Activated gamma-delta T cell treated with Interleukin-2 at 50 U/mL for 16 hours (primary cell): ENCODE measurements around the gene THSD7A.
"Not testable (repeated sequence)": the region's sequence is repeated elsewhere in the genome, so short reads cannot be mapped to it uniquely, and the experiment has no call there.

Experiments used
- DNase-seq: peaks from one replicate; pipeline ENCODE4 v3.0.0-alpha.2; 2020

THSD7A gene

DNA sequence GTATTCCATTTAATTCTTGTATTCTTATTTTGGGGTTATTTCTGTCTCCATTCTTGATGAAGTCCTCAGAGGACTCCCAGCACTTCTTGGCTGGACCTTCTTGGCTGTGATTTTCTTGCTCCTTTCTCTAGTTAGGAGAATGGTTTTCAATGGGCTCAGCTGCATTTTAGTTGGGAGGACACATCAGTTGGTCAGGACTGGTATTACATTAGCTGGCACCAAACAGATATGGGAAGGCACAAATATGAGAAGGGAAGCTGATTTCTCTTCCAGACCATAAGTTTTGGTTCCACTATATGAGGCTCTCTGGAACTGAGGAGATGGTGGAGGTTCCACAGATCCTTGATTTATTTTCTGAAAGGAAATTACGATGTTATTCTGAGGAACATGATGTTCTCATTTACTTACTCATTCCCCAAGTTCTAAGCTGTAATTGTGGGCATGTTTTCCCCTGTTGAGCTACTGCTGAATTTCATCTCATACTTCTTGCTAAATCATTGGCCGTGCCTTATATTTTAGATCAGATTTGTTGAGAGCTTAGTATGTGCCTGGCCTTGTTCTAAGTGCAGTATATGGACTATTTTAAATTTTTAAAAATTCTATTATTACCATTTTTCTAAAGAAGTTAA, 261.0 kb downstream of the THSD7A start:
- DNase-seq: no peak

DNA sequence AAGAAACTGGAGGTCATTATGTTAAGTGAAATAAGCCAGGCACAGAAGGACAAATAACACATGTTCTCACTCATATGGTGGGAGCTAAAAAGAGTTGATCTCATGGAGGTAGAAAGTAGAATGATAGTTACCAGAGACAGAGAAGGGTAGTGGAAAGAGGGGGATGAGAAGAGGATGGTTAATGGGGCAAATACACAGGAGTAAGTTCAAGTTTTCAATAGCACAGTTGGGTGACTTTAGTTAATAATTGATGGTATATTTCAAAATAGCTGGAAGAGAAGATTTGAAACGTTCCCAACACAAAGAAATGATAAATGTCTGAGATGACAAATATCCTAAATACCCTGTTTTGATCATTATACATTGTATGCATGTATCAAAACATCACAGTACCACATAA, 261.8 kb downstream of the THSD7A start:
- DNase-seq: no peak

DNA sequence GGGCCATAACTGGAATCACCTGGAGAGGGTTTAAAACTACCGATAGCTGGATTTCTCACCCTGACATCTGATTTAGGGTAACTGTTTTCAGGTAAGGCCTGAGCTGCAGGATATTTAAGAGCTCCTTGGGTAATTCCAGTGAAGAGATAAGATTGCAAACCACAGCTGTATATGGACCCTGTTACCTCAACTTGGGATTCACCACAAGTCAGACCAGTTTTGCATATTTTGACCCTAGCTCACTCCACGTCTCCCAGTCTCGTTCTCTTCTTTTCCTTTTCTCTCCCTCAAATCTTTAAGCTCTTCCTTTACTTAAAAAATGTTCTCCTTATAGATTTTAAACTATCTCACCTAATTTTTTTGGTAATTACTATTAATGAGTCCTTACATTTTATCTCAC, 264.4 kb downstream of the THSD7A start:
- no peak for DNase-seq

DNA sequence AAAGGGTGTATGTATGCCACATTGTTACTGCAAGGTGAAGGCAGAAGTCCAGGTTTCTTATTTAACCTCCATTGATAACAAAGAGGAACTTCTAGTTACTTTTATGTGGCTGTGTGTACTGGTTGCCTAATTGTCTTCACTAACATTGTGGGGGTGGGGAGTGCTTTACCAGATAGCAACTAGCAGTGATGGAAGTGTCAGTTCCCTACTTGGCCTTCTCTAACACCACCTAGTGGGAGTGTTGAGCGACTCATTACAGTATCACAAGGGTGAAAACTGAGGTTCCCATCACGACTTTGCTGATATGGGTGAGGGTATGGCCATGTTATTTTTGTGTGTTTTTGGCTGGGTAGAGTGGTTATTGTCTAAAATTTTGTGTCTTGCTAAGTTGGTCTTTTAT, 274.4 kb downstream of the THSD7A start:
- no peak for DNase-seq

DNA sequence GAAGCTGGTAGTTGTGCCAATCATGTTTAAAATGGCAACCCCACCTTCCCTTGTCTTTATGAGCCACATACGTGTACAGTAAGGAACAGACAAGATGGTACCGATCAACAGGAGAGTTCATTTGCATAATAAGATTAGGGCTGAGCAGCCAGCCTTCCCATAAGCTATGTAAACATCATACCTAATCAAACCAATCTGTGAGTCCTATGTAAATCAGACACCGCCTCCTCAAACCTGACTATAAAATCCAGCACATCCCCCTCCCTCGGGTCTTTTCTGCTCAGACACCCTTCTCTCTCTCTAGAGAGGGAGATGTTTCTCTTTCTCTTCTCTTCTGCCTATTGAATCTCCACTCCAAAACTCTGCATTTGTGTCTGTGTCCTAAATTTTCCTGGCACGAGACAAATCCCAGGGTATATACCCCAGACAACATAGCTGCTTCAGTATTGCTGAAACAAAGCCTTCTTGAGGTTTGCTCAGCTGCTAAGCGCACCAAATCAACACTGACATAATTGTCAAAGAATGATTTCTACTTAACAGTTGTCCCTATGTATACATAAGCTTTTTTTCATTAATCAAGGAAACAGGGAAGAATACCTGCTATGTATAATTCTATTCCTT, 279.2 kb downstream of the THSD7A start:
- no peak for DNase-seq

DNA sequence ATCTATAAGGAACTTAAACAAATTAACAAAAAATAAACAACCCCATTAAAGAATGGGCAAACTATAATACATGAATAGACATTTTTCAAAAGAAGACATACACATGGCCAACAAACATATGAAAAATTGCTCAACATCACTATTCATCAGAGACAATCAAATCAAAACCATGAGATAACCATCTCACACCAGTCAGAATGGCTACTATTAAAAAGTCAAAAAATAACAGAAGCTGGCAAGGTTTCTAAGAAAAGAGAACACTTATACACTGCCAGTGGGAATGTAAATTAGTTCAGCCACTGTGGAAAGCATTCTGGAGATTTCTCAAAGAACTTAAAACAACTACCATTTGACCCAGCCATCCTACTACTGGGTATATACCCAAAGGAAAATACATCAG, 280.5 kb downstream of the THSD7A start:
- no peak for DNase-seq

DNA sequence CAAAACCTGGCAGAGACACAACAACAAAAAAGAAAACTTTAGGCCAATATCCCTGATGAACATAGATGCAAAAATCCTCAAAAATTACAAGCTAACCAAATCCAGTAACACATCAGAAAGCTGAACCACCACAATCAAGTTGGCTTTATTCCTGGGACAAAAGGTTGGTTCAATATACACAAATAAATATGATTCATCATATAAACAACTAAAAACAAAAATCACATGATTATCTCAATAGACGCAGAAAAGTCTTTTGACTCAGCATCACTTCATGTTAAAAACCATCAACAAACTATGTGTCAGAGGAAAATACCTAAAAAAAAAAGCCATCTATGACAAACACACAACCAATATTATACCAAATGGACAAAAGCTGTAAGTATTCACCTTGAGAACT, 283.5 kb downstream of the THSD7A start:
- DNase-seq: no peak

DNA sequence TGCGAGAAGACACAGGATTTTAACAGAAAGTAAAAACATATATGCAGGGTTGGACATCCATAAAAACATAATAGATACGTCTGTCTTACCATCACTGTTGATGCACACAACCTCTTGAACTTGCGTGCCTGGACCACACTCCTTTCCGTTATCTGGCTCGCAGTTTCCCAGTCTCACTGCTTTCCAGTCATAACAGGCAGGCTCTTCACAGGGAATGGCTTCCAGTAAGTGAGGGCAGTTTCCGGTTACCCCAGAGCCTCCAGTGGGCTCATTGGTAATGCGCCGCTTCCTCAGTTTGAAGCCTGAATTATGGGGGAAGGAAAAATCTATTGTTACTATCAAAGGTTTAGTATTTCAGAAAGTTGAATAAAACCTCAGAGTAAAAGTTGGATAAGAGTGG, 290.7 kb downstream of the THSD7A start:
- no peak for DNase-seq

DNA sequence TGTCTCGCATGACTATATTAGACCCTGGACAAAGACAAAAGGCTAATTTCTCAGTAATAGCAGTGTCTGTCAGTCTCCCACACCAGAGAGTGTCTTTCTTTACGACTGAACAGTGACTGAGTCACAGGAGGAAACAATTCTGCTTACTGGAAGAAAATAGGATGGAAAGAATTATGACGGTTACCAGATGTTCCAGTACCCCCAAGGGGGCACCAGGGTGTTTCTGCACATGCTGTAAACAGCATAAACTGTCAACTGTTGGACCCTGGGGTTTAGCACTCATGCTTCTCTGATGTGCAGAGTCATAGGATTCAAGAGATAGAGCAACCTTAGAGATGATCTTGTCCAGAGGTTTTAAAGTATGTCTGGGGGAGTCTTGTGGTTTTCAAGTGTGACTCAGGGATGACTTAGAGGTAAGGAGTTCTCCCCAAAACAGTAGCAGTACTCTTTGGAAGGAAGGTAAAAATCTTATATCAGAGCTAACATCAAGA, 291.7 kb downstream of the THSD7A start:
- no peak for DNase-seq

DNA sequence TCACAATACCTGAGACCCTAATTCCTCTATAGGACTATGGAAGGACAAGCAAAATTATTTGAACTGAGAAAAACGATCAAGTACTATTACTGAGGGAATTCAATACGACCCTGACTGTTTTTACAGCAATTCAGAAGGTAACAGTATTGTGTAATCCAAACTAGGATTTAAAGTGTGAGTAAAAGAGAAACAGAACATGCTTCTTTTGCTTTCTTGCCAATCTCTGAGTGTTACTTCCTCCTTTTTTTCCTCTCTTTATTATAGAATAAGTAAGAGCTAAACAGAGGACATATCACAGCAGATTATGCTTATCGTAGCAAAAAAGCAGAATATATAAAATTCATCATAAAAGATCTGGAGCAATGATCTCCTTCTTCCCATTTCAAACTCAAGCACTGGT, 292.1 kb downstream of the THSD7A start:
- no peak for DNase-seq

DNA sequence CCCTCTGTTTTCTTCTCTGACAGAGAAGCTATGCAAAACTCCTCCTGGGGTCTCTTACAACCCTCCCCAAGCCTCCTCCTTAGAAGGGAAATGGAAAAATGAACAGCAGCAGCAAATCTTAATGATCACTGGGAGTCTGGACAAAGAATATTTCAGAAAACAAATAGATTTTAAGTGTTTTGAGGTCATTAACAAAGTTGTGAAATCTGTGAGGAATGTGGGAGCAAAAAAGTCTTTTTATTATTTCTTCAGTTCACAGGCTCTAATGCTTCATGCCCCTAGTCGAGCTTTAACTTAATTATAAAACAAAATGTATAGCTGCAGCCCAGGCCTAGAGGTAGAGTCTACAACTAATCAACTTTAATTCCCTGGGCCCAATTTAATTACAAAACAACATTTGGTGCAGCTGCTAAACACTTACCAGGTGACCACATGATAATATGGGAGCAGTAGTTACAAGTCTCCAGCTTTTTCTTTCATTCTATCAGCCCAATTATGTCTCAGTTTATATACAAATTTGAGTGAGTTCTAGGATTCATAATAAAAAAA, 293.2 kb downstream of the THSD7A start:
- no peak for DNase-seq

DNA sequence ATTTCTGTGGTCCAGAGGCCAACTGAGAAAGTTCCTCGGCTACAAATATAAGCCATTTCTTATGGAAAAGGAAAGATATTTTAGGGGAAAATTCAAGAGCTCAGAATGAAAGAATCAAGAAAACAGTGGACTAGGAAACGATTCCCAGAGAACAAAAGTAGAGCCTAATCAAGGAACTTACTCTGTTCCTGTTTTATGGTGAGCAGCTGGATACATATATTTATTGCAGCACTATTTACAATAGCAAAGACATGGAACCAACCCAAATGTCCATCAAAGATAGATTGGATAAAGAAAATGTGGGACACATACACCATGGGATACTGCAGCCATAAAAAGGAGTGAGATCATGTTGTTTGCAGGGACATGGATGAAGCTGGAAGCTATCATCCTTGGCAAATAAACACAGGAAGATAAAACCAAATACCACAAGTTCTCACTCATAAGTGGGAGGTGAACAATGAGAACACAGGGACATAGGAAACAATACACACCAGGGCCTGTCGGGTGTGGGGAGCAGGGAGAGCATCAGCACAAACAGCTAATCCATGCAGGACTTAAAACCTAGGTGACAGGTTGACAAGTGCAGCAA, 298.7 kb downstream of the THSD7A start:
- DNase-seq: no peak

DNA sequence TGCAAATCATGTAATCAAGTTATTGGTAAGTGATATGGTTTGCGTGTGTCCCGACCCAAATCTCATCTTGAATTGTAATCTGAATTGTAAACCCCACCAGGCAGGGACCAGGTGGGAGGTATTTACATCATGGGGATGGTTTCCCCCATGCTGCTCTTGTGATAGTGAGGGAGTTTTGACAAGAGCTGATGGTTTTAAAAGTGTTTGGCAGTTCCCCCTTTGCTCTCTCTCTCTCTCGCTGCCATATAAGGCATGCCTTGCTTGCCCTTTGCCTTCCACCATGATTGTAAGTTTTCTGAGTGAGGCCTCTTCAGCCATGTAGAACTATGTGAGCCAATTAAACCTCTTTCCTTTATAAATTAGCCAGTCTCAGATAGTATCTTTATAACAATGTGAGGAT, 302.6 kb downstream of the THSD7A start:
- DNase-seq: no peak

DNA sequence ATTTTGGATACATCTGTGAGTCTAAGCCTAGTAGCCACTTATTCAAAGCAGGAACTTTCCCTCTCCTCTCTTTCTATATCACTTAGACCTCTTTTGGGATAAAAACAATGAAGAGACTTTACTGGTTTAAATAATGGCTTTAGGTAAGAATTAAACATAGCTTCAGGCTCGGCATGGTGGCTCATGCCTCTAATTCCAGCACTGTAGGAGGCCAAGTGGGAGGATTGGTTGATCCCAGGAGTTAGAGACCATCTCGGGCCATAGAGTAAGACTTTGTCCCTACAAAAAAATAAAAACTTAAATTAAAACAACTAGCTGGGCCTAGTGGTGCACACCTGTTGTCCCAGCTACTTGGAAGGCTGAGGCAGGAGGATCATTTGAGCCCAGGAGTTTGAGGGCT, 304.3 kb downstream of the THSD7A start:
- no peak for DNase-seq

DNA sequence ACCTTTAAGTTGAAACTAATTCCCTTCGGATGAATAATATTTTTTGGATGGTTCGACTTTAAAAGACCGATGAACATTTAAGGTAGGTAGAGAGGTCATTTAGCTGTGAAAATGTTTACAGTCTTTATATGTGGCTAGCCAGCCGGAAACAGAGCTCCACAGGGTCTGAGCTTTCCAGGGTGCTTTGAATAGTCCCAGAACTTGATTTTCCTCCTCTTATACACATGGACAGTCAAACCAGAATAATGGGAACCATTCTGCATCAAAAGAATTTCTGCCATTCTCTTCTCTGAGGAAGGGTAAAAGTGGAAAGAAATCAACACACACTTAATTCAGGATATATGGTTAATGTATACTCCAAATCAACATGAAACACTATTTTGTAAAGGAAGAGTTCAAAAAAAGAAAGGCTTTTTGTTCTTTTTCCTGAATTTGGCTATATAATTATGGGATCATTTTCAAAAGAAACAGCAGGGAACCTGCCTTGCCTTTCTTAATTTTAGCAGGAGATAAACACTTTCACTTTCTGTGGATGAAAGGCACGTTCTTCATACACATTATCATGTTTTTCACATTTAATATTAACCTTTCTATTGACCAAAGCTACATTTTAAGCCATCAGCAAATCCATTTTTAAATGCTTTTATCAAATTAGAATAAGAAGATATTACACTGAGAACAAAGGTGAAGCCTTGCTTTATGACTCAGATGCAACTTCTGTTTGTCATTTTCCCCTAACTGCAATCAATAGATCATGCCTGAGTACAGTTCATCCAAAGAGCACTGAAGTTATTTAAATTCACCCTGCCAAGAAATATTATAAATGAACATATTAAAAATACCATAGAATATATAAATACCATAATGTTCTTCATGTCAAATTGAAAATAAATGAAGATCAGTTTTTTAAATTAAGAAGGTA, 307.3 kb downstream of the THSD7A start:
- DNase-seq: no peak

DNA sequence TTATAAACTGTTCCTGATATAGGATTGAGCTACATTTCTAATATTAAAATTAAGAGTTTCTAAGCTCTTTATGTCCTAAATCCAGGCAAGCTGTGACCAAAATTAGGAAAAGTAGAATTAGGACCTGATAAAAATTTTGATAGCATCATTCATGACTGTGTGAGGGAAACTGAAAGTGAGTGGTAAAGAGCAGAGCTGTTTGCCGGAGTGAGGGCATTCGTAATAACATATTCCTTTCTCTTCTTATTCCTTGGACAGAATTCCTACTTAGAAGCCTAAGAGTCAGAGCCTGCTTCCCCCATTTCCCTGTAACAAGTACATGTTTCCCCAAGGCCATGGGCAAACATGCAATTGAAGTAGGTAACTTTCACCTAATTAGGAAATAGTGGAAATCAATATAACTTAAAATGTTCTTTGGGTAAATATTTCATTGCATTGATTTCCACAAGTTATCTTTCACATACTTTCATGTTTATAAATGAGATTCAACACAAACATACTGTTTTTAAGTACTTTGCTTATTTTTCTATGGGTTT, 310.0 kb downstream of the THSD7A start:
- not testable (repeated sequence) for DNase-seq

DNA sequence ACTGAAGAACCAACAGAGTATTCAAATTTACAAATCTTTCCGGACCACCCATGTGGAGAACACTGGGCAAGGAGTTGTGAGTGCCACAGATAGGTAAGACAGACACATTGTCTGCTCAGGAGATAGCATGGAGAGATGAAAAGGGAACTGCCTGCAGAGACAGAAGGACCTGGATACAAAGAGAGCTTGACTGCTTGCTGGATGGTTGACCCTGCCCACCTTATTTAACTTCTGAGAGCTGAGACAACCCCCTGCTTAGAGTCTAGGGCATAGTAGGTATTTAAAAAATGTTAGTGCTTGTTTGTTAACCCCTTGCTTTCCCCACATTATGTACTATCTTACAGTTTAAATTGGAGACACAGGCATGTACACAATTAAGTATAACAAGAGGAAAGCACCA, 314.1 kb downstream of the THSD7A start:
- no peak for DNase-seq

DNA sequence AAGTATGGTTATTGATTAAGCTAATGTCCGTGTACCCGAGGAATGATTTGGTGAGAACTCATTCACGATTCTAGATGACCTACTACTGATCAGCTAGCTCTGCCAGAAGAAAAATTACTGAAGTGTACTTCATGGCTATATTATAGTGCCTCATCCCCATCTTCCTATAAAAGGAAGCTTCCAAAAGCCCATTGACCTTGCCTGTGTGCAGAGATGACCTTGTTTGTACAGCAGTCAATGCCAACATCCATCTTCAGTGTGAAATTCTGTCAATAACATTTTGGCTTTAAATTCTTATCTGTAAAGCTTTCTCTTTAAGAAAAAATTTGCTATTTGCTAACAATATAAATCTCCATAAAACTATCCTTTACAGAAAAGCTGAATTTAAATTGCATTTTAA, 315.7 kb downstream of the THSD7A start:
- no peak for DNase-seq

DNA sequence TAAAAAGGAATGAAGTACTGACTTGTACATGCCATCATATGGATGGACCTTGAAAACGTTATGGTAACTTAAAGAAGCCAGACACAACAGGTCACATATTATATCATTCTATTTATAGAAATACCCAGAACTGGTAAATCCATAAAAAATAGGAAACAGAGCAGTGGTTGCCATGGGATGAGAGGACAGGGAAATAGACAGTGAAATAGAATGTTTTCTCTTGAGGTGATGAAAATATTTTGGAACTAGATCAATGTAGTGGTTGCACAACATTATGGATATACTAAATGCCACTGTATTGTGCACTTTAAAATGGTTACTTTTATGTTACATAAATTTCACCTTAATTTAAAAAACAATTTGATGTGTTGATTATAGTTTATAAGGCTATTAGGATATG, 318.5 kb downstream of the THSD7A start:
- DNase-seq: no peak

DNA sequence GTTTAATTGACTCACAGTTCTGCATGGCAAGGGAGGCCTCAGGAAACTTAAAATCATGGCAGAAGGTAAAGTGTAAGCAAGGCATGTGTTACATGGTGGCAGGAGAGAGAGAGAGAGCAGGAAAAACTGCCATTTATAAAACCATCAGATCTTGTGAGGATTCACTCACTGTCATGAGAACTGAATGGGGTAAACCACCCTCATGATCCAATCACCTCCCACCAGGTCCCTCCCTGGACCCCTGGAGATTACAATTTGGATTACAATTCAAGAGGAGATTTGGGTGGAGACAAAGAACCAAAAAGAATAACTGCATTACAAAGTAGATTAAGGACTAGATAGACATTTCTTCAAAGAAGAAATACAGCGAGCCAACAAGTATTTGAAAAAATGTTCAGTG, 324.1 kb downstream of the THSD7A start:
- no peak for DNase-seq

DNA sequence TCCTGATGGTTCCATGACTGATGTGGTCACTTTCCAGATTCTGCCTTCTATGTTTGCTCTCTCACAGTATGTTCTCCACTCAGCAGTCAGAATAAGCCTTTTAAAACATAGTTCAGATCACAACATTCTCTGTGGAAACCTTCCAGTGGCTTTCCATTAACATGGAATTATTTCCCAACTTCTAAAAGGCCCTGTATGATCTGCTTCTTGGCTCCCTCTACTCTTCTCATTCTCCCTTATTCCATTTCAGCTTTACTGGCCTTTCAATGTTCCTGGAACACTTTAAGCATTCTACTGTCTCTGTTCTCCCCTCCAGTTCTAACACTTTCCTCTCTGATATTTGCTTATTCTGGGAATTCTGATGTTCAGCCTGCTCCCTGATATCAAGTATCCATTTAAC, 325.6 kb downstream of the THSD7A start:
- no peak for DNase-seq

DNA sequence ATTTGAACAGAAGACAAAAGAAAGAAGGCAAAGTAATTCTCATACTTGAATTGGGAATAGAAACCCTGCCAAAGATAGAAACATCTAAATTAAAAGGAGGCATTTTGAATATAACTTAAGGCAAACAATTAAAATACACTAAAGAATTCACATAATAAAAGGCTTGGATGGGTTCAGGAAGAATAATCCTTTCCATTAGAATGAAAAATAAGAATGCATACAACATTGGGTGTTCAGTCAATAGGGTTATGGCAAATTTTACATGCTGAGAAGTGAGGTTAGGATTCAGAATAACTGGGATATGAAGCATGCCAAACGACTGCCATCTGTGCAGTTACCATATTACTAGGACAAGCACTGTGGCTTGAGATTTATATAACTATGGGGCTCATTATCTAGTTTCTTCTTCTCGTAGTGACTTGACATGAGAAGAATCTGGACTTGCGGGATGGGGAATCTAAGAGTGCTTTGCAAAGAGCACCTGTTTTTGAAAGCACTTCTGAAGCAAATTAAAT, 326.5 kb downstream of the THSD7A start:
- no peak for DNase-seq

DNA sequence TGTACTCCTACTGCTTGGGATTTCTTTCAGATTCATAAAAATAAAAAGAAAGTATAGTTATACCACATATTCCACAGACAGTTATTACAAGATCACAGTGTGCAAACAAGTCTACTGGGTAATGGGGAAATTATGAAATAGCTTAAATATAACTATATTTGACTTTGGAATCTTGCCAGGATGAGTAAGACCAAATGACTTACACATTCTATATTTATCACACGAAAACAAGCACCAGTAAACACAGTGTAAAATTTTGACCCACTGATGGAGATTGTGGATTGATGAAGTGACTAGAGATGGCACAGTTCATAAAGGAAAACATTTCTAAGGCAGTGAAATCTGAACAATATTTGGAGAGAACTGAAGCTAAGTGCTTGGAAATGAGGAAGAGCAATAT, 339.7 kb downstream of the THSD7A start:
- no peak for DNase-seq
